HG03521 (cell line): ENCODE data around the gene SAMD10.
"Not testable (repeated sequence)": the region's sequence is repeated elsewhere in the genome, so short reads cannot be mapped to it uniquely, and the experiment has no call there.

Experiments
- ATAC-seq: cut with Tn5 transposase; IDR thresholded peaks from one replicate; pipeline ENCODE4 v1.9.1; 2021; ENCODE audit warnings: mild to moderate bottlenecking, moderate library complexity; ENCODE audit not compliant: unreplicated experiment

Gene SAMD10

GRCh38 chr20:63979557-63980316 lies at the start of gene SAMD10:
Gene SAMD10 (minus strand): TSS chr20:63979642. CDS start chr20:63979467, 175 bp downstream.
- ATAC-seq, result no peak

DNA sequence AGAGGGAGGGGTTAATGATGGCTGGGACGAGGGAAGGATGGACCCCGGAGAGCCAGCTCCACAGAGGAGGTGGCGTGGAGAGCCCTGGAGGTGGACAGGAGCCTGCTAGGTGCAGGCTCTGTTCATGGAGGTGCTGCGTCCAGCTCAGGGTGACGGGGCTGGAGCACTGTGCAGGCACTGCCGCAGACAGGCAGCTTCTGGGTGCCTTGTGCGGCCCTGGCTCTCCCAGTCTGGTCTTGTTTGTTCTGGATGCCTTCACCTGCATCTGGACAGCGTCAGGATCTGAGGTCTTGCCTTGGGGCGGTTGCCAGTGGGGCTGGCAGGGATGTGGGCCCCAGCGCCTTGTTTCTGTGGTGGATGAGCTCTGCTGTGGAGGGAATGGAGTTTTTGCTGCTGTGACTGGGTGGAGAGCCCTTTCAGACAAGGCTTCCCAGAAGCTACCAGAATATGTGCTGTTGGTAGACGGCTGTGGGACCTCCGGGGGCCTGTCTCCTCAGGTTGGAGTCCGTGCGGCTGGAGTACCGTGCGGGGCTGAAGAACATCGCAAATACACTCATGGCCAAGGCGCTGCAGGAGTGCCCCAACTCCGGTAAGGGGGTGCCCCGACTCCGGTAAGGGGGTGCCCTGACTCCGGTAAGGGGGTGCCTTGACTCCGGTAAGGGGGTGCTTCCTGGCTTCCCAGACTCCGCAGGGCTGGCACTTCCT lies 48.7 kb upstream of the SAMD10 start:
- no peak for ATAC-seq

- no peak for ATAC-seq
Measured at GRCh38 chr20:64025826-64026412, 46.5 kb upstream of the SAMD10 start.

GRCh38 chr20:64025101-64025825 lies 45.8 kb upstream of the SAMD10 start:
- ATAC-seq, result no peak

GRCh38 chr20:64024141-64024990 lies 44.9 kb upstream of the SAMD10 start:
- no peak for ATAC-seq

GRCh38 chr20:64023361-64024140 lies 44.1 kb upstream of the SAMD10 start:
- ATAC-seq, result no peak

- no peak for ATAC-seq
Measured at GRCh38 chr20:64022671-64023360, 43.4 kb upstream of the SAMD10 start.

- no peak for ATAC-seq
Measured at GRCh38 chr20:64021124-64021975, 41.9 kb upstream of the SAMD10 start.

DNA sequence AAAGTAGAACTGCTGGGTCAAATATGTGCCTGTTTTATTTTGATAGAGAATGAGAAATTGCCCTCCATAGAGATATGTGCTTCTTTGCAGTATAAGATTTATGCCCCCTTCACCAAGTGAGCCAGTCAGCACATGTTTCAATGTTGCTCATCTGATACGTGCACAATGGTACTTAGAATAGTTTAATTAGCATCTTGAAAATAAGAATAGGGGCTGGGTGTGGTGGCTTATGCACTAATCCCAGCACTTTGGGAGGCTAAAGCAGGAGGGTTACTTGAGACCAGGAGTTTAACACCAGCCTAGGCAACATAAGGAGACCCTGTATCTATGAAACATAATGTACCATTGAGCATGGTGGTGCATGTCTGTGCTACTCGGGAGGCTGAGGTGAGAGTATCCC lies 36.2 kb upstream of the SAMD10 start:
- no peak for ATAC-seq

- ATAC-seq, result not testable (repeated sequence)
Measured at GRCh38 chr20:64012385-64013154, 33.1 kb upstream of the SAMD10 start.

DNA sequence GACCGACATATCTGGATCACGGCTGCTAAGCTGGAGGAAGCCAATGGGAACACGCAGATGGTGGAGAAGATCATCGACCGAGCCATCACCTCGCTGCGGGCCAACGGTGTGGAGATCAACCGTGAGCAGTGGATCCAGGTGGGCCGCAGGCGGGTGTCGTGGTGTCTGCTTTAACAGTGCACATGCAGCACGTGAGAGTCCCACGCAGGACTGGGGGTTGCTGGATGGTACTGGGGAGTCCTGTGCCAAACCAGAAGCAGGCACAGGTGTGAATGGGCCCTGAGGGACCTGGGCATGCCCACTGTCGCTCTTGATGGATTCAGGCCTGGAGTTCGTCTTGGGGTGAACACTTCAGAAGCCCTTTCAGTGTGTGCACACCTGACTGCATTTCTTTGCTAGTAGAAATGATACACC lies 31.9 kb upstream of the SAMD10 start:
- no peak for ATAC-seq

- no peak for ATAC-seq
Measured at GRCh38 chr20:64010711-64011237, 31.3 kb upstream of the SAMD10 start.

- no peak for ATAC-seq
Measured at GRCh38 chr20:64009811-64010387, 30.5 kb upstream of the SAMD10 start.

DNA sequence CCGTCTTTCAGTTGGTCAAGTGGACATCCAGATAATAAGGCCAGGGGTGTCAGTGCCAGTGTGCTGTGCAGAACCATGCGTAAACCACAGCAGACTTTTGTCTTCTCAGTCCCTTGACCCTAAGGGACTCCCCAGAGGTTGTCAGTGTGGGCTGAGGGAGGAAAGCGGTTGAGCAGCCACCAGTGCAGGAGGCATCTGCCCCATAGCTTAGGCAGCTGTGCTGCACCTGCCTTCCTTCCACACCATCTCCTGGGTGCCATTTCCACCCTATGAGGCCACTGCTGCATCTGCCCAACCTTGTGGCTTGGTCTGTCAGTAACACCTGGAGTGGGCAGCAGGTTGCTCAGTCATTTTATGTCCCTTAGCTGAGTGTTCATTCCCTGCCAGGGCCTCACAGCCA lies 27.5 kb upstream of the SAMD10 start:
- no peak for ATAC-seq

DNA sequence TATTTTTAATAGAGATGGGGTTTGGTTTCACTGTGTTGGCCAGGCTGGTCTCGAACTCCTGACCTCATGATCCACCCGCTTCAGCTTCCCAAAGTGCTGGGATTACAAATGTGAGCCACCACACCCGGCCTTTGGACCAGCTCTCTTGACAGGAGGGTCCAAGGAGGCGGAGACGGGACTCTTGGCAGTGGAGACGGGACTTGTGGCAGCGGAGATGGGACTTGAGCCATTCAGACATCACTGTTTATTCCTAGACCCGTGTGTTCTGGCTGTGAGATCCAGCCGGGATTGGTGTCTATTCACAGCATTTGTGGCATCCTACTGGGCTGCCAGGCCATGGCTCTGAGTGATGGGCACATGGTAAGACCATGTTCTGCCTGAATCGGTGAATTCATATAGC lies 27.0 kb upstream of the SAMD10 start:
- ATAC-seq, result no peak

GRCh38 chr20:64005394-64005793 lies 26.0 kb upstream of the SAMD10 start:
- no peak for ATAC-seq
